HepG2 (cell line): ENCODE data around the gene PARVB. TPM values are rescaled to one million over a fixed set of nuclear protein-coding genes. Genes with fewer than 3 reads are reported as not detected.
A peak's percentile ranks its signal among the peaks of the same experiment; 100 is the strongest.

Experiments used
- ATAC-seq: fragments of 200-7000 bp; cut with Tn5 transposase; 3 replicates; pipeline ENCODE4 v1.9.1; 2020; ENCODE audit warnings: mild to moderate bottlenecking, moderate library complexity
- BruUV-seq: library from RNA; stranded (reverse); fragments of 400-500 nt; replicated peaks from 2 replicates; lab custom pipeline; 2021; lab: Mats Ljungman, UMichigan
- CTCF ChIA-PET: fragments of 300-600 bp; formaldehyde crosslinking; extraction: SDS; loops from one replicate; lab custom pipeline; 2021; ENCODE audit warnings: low total read pairs, inconsistent platforms, low intra/inter-chr PET ratio; lab: Yijun Ruan, JAX
- POLR2A ChIA-PET: fragments of 350-600 bp; sonication (Branson Sonifier 250); formaldehyde crosslinking; loops from one replicate; lab custom pipeline; 2020; ENCODE audit warnings: antibody characterized with exemption, inconsistent platforms; lab: Yijun Ruan, JAX
- DNase-seq: peaks from one replicate; pipeline ENCODE4 v3.0.0-alpha.2; 2015; ENCODE audit warnings: low spot score
- FAIRE-seq: peaks from 3 replicates; lab custom pipeline; 2011; peaks lifted over from hg19 to GRCh38; lab: Jason Lieb, UNC
- H2AFZ ChIP-seq: one replicate; pipeline ENCODE4 v1.6.1; 2011; ENCODE audit warnings: low read length, inconsistent platforms
- H3K27ac ChIP-seq: fragments of 300-600 bp; 3 replicates; pipeline ENCODE4 v1.8.0; 2011; ENCODE audit warnings: mixed run types, mild to moderate bottlenecking, mixed read lengths, low read length, inconsistent platforms; ENCODE audit not compliant: insufficient read depth; ENCODE audit errors: extremely low read length
- H3K27me3 ChIP-seq, 2 experiments: fragments of 200-600 bp in 1 of 2; 2 replicates in 1 of 2; 3 replicates in 1 of 2; pipeline versions ENCODE4 v1.6.0 to v1.8.0; 2011; ENCODE audit warnings: low read length in 2 of 2, mild to moderate bottlenecking in 2 of 2, moderate library complexity in 2 of 2, inconsistent platforms in 1 of 2; ENCODE audit not compliant: insufficient read depth in 2 of 2, control insufficient read depth in 1 of 2
- H3K36me3 ChIP-seq, 2 experiments: fragments of 200-600 bp in 1 of 2; replicated peaks in 1 of 2; 2 replicates in 1 of 2; 3 replicates in 1 of 2; pipeline versions ENCODE4 v1.5.1 to v1.8.0; 2011; ENCODE audit warnings: low read length in 2 of 2, inconsistent platforms in 1 of 2; ENCODE audit not compliant: insufficient read depth in 2 of 2, control insufficient read depth in 1 of 2
- H3K4me1 ChIP-seq: 2 replicates; pipeline ENCODE4 v1.5.1; 2012; ENCODE audit warnings: low read length, inconsistent platforms; ENCODE audit not compliant: insufficient read depth
- H3K4me2 ChIP-seq: 2 replicates; pipeline ENCODE4 v1.6.0; 2011; ENCODE audit warnings: low read depth, low read length, inconsistent platforms
- H3K4me3 ChIP-seq, 3 experiments: fragments of 200-600 bp in 1 of 3; sonication (generic), shearing (Covaris generic) in 1 of 3; replicated peaks in 1 of 3; 2 replicates each; pipeline ENCODE4 v1.5.1; 2011 to 2016; ENCODE audit warnings: low read length in 3 of 3, inconsistent platforms in 2 of 3, low read depth in 2 of 3, mild to moderate bottlenecking in 2 of 3, control low read depth in 1 of 3, mixed read lengths in 1 of 3; ENCODE audit not compliant: insufficient read depth in 1 of 3
- H3K79me2 ChIP-seq: one replicate; pipeline ENCODE4 v1.6.1; 2011; ENCODE audit warnings: low read length, inconsistent platforms; ENCODE audit not compliant: insufficient read depth
- H3K9ac ChIP-seq: 2 replicates; pipeline ENCODE4 v1.6.0; 2011; ENCODE audit warnings: mild to moderate bottlenecking, low read depth, low read length, inconsistent platforms; ENCODE audit not compliant: insufficient read depth
- H3K9me3 ChIP-seq: 2 replicates; pipeline ENCODE4 v1.5.1; 2012; ENCODE audit warnings: mild to moderate bottlenecking, low read length
- H4K20me1 ChIP-seq: 2 replicates; pipeline ENCODE4 v1.6.0; 2011; ENCODE audit warnings: inconsistent platforms, mild to moderate bottlenecking, low read length, moderate library complexity; ENCODE audit not compliant: insufficient read depth
- ATF7-NPFF ChIP-seq: sonication (generic); formaldehyde crosslinking; IDR thresholded peaks from 2 replicates; pipeline ENCODE4 v1.8.1; 2023; ENCODE audit warnings: mild to moderate bottlenecking, low read depth, missing genetic modification reagents, moderate library complexity
- BORCS8-MEF2B ChIP-seq: sonication (generic); formaldehyde crosslinking; IDR thresholded peaks from 2 replicates; pipeline ENCODE4 v1.8.0; 2022; ENCODE audit warnings: mild to moderate bottlenecking, missing genetic modification reagents
- FOXA1 ChIP-seq, 2 experiments: fragments of 450-650 bp in 1 of 2; sonication (generic) in 1 of 2; formaldehyde crosslinking in 1 of 2; IDR thresholded peaks; 2 replicates each; pipeline versions ENCODE4 v1.4.0 to v1.6.1; 2016 to 2020; ENCODE audit warnings: missing genetic modification reagents in 1 of 2
- HOXA9 ChIP-seq: sonication (generic); formaldehyde crosslinking; IDR thresholded peaks from 2 replicates; pipeline ENCODE4 v1.8.1; 2022; ENCODE audit warnings: missing genetic modification reagents, mild to moderate bottlenecking, moderate library complexity, borderline replicate concordance
- POLR2AphosphoS2 ChIP-seq: IDR thresholded peaks from 2 replicates; pipeline ENCODE4 v1.6.1; 2011; ENCODE audit warnings: low read depth, low read length, improper control_type of control experiment
- RAD21 ChIP-seq: fragments of 450-650 bp; formaldehyde crosslinking; IDR thresholded peaks from 2 replicates; pipeline ENCODE4 v1.5.0; 2020; ENCODE audit warnings: mild to moderate bottlenecking
- RFXANK ChIP-seq: IDR thresholded peaks from 2 replicates; pipeline ENCODE4 v1.6.1; 2016
- SIN3B ChIP-seq: fragments of 150-350 bp; IDR thresholded peaks from 2 replicates; pipeline ENCODE4 v1.6.1; 2014; ENCODE audit warnings: low read length
- SMC3 ChIP-seq: IDR thresholded peaks from 2 replicates; pipeline ENCODE4 v1.6.1; 2011; ENCODE audit warnings: low read length, improper control_type of control experiment
- STAG1 ChIP-seq: sonication (generic); formaldehyde crosslinking; IDR thresholded peaks from 2 replicates; pipeline ENCODE4 v1.4.0; 2020; ENCODE audit warnings: missing genetic modification reagents
- ZNF569 ChIP-seq: sonication (generic); formaldehyde crosslinking; IDR thresholded peaks from 2 replicates; pipeline ENCODE4 v1.5.0; 2020; ENCODE audit warnings: mild to moderate bottlenecking, missing genetic modification reagents, moderate library complexity, borderline replicate concordance
- ZNF768 ChIP-seq: sonication (generic); formaldehyde crosslinking; IDR thresholded peaks from 2 replicates; pipeline ENCODE4 v1.4.0; 2020; ENCODE audit warnings: missing genetic modification reagents
- ZNF841 ChIP-seq: sonication (generic); formaldehyde crosslinking; IDR thresholded peaks from 2 replicates; pipeline ENCODE4 v1.8.1; 2023; ENCODE audit warnings: missing genetic modification reagents, borderline replicate concordance
- WGBS: methylation state at CpG from one replicate; pipeline ENCODE4 v1.1.6; 2017; ENCODE audit warnings: low lambda C conversion rate; 5-methylcytosine and 5-hydroxymethylcytosine counted together
- in situ Hi-C: cut with HindIII; loops from 2 replicates; pipeline ENCODE4 v1.10.0; 2017; ENCODE audit warnings: low pct_unique_long_range_greater_than_20kb; ENCODE audit not compliant: extremely low pct_ligation_motif_present
- intact Hi-C: fragments of 100-400 bp; cut with micrococcal nuclease; formaldehyde crosslinking; loops from one replicate; pipeline ENCODE4 v1.10.0; 2022; ENCODE audit not compliant: unreplicated experiment
- polyA plus RNA-seq, 8 experiments: library from polyadenylated mRNA; depleted of rRNA in 3 of 8; stranded (reverse) in 7 of 8; unstranded in 1 of 8; fragments of >200 nt; fragmentation: Illumina TruSeq in 4 of 8; extraction: Trizol in 4 of 8; gene quantifications; 2 replicates each; pipeline versions ENCODE4 v1.2.1 to v1.2.3, GENCODE V29; 2011 to 2016; ENCODE audit warnings: low read depth in 4 of 8, missing spikeins in 1 of 8, mixed read lengths in 1 of 8; ENCODE audit not compliant: insufficient read depth in 1 of 8
- total RNA-seq, 5 experiments: library from RNA; depleted of rRNA; stranded (reverse); fragments of >200 nt; fragmentation: Illumina TruSeq; extraction: Trizol; gene quantifications; 2 replicates each; pipeline ENCODE4 v1.2.3, GENCODE V29; 2016; ENCODE audit warnings: low read depth in 1 of 5
- TF ChIP-seq, protein P1 (sequence below): sonication (generic); formaldehyde crosslinking; IDR thresholded peaks from 2 replicates; pipeline ENCODE4 v1.4.0; 2020; ENCODE audit warnings: mild to moderate bottlenecking, missing genetic modification reagents, borderline replicate concordance
- TF ChIP-seq, protein P2 (sequence below): sonication (generic); formaldehyde crosslinking; IDR thresholded peaks from 2 replicates; pipeline ENCODE4 v1.8.1; 2023; ENCODE audit warnings: mild to moderate bottlenecking, inconsistent platforms, moderate library complexity, missing genetic modification reagents, borderline replicate concordance

The PARVB gene
- total and polyA plus RNA-seq, 2 of the 13 experiments (the other 11 are each of a cell fraction or from before 2014, with no cell fraction given): 0.11 to 0.15 TPM

DNA sequence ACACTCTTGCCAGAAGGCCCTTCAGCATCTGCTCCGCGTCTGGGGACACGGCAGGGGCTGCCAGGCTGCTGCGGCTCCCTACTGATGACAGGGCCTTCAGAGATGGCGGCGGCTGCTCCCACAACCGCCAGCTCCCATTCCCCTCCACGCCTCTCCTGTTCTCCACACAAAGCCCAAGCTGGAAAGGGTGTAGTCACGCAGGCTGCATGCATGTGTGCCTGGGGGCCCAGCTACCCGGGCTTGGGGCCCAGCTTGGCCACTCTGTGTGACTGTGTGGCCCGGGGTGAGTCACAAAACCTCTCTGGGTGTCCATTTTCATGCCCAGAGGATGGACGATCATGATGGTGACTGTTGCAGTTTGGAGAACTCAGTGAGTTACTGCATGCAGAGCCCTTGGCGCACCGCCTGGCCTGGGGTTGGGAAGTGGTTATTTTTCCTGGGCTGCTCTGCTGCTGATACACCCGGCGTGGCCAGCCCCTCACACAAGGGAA lies 31.7 kb upstream of the PARVB start:
- ChIA-PET POLR2A (no interaction called here), CTCF (interaction anchor here (1.7 to 2.2 kb wide), 3 partner anchors 89 to 634 kb away, joined by 8 to 27 read pairs (median 17); no protein-coding TSS in a partner anchor)
- Histone ChIP-seq H4K20me1 (peaks cover 4% of the 10 kb centered on the region; the same call in 1 of the 2 replicates), H3K4me3 (no peak overlapping the region), H3K4me2 (no peak overlapping the region), H3K27me3 (no peaks in the 10 kb centered on the region), H3K9me3 (no peaks in the 10 kb centered on the region), H3K36me3 (peaks cover 37 to 83% of the 10 kb centered on the region in 2 experiments), H3K9ac (no peak overlapping the region), H3K79me2 (no peaks in the 10 kb centered on the region), H3K4me1 (peaks cover 7% of the 10 kb centered on the region), H3K27ac (no peak overlapping the region), H2AFZ (no peak overlapping the region)
- intact Hi-C loops (no loop called here), in situ Hi-C loops (loop anchor here (5.0 kb wide), 1 partner anchor 635 kb away; no protein-coding TSS in a partner anchor)
- no peak for DNase-seq
- FAIRE-seq: no peak
- no TSS peak for BruUV-seq
- 99% methylated on average over 10 of the region's 16 CpGs for WGBS
- peak; percentile 20; the same call in 1 of the 3 replicates for ATAC-seq
- 0 out of 2 replicates have a peak, but pooled peaks have one; percentile 17 for TF ChIP-seq ZNF768 (CRISPR knock-in tag)
- TF ChIP-seq, protein P1, sequence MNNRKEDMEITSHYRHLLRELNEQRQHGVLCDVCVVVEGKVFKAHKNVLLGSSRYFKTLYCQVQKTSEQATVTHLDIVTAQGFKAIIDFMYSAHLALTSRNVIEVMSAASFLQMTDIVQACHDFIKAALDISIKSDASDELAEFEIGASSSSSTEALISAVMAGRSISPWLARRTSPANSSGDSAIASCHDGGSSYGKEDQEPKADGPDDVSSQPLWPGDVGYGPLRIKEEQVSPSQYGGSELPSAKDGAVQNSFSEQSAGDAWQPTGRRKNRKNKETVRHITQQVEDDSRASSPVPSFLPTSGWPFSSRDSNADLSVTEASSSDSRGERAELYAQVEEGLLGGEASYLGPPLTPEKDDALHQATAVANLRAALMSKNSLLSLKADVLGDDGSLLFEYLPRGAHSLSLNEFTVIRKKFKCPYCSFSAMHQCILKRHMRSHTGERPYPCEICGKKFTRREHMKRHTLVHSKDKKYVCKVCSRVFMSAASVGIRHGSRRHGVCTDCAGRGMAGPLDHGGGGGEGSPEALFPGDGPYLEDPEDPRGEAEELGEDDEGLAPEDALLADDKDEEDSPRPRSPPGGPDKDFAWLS: no peak

DNA sequence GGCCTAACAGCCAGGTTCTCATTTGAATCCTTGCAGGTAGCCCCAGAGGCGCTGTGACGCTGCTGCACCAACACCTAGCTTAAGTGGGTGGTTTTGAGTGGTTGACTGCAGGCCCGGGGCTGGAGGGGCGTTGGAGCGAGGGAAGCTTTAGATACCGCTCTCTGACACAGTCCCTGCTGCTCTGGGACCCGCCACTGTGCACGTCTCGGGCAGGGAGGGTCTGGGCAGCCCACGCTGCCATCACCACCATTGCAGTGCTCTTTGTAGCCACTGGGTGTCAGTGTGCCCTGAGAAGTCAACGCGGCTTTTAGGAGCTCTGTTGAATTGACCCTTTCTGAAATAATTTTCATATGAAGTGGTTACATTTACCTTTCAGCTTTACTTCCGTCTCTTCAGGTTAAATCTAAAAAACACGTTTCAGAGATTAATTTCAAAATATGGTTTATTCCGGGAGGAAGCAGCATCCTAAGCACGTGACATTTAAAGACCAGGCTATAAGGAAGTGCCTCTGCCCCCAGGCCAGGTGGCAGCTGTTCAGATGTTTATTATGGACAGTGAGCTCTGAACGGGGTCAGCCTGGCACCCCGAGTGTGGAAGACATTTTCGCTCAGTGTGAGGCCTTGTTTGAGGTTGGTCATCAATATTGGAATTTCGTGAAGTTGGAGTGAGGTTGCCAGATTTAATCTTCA lies 30.9 kb upstream of the PARVB start:
- ChIA-PET POLR2A (no interaction called here), CTCF (interaction anchor here (1.7 to 2.2 kb wide), 3 partner anchors 88 to 633 kb away, joined by 8 to 27 read pairs (median 17); no protein-coding TSS in a partner anchor)
- BruUV-seq: no TSS peak
- Histone ChIP-seq H3K36me3 (peaks cover 34 to 86% of the 10 kb centered on the region in 2 experiments), H3K9me3 (no peaks in the 10 kb centered on the region), H3K4me2 (no peak overlapping the region), H4K20me1 (peaks cover 4% of the 10 kb centered on the region; the same call in 1 of the 2 replicates), H3K27ac (no peak overlapping the region), H3K9ac (no peak overlapping the region), H3K27me3 (no peaks in the 10 kb centered on the region), H3K4me3 (no peak overlapping the region), H3K4me1 (peaks cover 7% of the 10 kb centered on the region), H2AFZ (no peak overlapping the region), H3K79me2 (no peaks in the 10 kb centered on the region)
- FAIRE-seq (peak; percentile 54), DNase-seq (peak; percentile 34), ATAC-seq (peak; percentile 91)
- in situ Hi-C loops (loop anchor here (5.0 kb wide), 1 partner anchor 634 kb away; no protein-coding TSS in a partner anchor), intact Hi-C loops (loop anchor here (1.0 kb wide), 2 partner anchors 88 to 633 kb away; no protein-coding TSS in a partner anchor)
- WGBS: 65% methylated on average over 11 of the region's 20 CpGs
- TF ChIP-seq STAG1 (CRISPR knock-in tag) (peak; percentile 83), RFXANK (CRISPR knock-in tag) (no peak), HOXA9 (no peak), SMC3 (peak; percentile 65), ATF7-NPFF (CRISPR knock-in tag) (no peak), RAD21 (CRISPR knock-in tag) (peak; percentile 59), POLR2AphosphoS2 (no peak), BORCS8-MEF2B (CRISPR knock-in tag) (no peak), SIN3B (no peak), ZNF569 (CRISPR knock-in tag) (no peak), ZNF841 (CRISPR knock-in tag) (no peak), FOXA1 (IDR thresholded peaks at IDR 0.05) (no peak), FOXA1 (CRISPR knock-in tag; IDR thresholded peaks at IDR 0.05) (no peak)
- TF ChIP-seq, protein P2, sequence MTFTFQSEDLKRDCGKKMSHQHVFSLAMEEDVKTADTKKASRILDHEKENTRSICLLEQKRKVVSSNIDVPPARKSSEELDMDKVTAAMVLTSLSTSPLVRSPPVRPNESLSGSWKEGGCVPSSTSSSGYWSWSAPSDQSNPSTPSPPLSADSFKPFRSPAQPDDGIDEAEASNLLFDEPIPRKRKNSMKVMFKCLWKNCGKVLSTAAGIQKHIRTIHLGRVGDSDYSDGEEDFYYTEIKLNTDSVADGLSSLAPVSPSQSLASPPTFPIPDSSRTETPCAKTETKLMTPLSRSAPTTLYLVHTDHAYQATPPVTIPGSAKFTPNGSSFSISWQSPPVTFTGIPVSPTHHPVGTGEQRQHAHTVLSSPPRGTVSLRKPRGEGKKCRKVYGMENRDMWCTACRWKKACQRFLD (CRISPR knock-in tag): no peak
